ENCODE data around the gene PDGFD.

PDGFD gene

DNA sequence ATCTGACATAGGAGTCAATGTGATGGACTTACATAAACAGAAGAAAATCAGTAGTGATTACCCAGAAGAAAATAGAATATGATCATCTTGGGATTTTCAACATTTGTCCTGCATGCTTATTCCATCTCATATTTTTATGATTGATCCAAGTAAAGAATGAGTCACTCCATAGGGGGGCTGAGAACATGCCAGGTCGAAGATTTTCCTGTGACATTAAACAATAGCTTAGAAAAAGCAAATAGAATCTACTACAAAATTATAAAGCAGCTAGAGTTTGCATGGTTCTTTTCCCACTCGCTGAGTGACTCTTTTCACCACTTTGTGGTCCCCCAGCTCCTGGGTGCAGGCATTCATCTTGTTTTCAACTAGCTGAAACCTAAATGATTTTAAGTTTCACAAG lies 71.2 kb downstream of the PDGFD start:
- DNase-seq: no peak

DNA sequence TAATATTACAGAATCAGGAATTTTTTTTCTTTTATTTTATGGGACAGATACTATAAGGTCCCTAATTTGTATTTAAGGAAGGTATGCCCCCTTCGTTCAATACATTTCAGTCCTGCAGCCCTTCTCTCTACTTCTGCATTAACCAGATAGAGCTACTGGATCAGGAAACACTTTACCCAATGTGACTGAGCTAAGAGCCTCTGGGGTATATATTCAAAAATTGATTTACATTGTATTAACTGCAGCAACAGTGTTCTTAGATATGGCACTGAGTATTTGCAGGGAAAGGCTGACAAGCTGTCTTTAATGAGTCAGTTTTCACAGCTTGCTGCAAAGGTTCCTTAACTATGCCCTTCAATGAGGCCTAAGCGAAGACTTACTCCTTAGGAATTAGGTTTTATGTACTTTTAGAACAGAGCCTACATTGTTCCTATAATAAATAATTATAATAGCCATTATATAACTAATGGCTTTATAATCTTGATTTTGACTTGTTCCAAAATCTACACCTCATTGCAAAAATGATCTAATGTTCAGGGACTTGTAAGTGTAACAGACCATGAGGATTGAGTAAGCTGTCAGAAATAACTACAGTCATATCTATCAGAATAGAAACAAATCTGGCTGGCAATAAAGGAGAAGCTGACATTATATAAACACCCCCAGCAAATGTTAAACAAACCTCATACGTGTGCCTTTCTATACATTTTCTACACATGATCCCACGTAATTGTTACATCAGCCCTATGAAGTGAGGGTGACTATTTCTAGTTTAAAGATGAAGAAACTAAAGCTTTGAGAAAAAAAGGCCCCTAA lies 72.5 kb downstream of the PDGFD start:
- DNase-seq: no peak

DNA sequence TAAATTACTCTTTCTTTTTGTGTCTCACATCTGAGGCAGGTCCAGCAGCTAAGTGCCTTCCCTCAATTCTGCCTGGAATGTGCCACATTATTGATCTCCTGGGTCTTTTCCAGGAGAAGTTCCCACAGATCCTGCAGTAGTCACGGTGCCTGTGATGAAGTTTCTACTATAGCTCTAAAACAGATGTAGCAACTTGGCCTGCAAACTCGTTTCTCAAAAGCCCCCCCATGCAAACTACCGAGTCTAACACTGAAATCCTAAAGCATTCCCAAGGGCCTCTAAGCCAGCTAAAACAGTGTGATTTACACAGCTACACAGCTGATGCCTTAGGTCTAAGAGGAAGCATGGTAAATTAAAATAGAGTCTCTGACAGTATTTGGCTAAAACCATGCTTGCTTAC lies 73.2 kb downstream of the PDGFD start:
- no peak for DNase-seq

DNA sequence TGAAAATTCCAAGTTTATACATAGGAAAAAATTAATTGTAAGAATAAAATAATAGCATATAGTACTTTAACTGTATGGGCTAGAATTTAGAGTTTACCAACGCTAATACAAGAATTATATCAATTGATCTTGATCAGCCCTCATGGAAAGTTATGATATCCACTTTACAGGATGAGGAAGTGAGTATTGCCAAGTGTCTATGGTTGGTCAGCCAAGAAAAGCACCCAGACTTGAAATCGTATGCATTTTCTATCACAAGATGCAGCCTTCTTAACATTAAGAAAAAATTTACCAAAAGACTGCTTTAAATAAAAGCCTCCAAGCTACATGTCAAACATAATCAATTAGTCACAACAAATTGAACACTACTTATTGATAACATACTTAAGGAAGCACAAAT lies 74.5 kb downstream of the PDGFD start:
- no peak for DNase-seq

DNA sequence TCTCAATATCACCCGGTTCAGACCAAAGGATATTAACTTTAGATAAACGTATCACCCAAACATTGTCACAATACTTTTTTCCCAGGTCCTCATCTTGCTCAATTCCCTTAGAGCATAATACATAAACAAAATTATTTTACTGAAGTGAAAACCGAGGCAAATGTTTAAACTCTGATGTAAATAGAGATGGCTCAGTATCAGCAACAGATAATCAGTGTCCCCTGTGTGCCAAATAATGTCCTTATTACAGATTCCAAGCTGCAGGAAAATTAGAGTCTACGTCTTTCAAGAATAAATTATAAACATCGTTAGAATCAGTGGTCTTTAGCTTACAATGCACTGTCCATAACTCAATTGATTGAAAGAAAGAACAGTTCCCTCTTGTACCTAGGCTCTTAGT lies 77.3 kb downstream of the PDGFD start:
- DNase-seq: no peak

DNA sequence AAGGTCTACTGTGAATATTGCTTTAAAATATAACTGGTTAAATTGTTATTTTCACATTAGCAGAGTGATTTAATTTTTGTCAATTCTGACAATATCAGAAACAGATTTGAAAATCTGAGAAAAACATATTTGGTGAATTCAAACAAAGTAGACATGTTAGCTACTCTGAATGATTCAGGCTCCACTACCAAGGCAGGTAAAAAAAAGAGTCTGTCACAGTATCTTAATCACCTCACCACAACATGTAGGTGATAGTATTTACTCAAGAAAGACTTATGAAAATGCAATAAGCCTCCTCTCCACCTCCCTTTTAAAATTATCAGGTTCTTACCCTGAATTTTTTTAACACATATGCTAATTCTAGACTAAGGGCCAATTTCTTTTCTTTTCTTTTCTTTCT lies 85.0 kb downstream of the PDGFD start:
- no peak for DNase-seq

DNA sequence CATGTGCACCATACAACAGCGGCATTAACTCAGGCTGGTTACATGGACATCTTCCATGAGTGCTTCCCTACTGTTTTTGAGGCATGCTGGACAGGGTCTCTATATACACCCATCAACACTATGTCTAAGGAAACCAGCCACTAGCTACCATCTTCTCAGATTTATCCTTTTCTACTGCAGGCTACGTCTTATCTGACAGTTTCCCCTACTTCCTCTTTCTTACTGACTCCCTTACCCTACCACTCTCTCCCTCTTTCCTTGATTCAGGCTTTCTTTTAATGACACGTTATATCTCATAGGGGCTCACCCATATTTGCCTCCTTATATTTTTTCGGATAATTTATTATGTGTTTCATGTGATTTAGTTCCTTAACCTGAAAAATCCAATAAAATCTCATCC lies 85.7 kb downstream of the PDGFD start:
- DNase-seq: no peak

DNA sequence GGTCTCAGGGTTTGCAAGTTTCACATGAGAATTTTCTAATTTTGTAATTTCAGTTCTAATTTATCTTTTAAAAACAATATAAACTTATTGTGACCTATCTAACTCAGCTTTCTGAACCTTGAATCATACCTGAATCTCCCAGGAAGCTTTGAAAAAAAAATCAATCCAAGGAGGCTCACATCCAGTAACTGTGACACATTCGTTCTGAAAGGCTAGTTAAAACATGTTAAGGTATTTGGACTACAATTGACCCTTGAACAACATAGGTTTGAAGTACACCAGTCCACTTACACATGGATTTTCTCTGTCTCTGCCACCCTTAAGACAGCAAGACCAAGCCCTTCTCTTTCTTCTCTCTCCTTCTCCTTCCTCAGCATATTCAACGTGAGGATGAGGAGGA lies 87.5 kb downstream of the PDGFD start:
- DNase-seq: no peak

DNA sequence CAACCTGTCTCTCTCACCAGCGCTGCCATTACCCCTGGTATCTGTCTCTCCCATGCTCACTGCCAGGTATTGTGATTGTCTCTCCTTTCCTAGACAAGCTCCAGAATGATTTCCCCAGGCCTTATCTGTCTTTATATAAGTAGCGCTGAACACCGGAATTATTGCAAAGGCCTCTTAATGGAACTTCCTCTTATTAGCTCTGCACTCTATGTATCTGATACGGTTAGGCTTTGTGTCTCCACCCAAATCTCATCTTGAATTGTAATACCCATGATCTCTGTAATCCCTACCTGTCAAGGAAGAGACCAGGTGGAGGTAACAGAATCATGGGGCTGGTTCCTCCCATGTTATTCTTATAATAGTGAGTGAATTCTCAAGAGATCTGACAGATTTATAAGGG lies 88.2 kb downstream of the PDGFD start:
- DNase-seq: no peak

DNA sequence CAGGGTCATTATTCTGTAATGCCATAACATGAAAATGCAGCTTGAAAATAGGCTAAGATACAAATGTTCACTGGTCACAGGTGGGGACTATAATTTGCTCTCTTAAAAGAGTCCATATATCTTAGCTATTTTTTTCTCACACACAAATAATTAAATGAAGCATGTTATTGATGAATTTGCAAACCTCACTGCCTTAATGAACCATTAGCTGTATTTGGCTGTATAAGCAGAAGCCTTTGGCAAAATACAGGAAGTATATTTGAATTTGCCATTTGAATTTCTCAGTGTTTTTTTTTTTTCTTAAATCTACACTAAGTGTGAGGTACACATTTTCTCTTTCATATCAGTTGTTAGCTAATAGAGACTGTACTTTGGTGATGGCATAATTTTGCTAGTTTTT lies 88.9 kb downstream of the PDGFD start:
- no peak for DNase-seq

DNA sequence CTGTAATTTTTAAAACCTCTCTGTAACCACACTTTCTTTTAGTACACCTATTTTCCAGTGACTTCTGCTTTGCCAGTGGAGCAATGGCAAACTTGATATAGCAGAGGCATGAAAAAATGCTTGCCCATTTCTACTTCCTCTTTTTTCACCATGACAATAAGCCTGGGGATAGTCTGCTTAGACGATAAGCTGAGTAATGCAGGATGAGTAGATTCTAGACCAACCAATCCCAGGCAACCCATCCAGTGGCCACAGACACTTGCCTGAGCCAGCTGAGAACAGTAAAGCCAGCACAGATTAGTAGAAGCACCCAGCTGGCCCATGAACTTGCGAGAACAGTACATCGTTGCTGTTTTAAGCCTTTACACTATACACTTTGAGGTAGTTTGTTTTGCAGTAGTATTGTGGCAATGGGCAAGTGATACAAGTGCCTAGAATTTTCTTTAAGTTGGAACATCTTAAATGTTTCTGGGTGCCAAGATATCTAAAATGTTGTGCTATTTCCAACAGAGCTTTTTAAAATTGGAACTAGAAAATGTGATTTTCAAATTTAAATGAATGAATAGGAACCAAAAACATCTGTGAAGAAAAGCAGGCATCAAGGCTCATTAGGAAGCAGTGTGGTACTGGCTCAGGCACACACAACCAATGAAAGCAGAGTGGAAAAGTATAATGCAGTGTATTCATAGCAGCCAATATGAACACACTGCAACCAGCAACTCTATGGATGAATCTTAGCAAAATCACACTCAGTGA lies 89.8 kb downstream of the PDGFD start:
- no peak for DNase-seq

DNA sequence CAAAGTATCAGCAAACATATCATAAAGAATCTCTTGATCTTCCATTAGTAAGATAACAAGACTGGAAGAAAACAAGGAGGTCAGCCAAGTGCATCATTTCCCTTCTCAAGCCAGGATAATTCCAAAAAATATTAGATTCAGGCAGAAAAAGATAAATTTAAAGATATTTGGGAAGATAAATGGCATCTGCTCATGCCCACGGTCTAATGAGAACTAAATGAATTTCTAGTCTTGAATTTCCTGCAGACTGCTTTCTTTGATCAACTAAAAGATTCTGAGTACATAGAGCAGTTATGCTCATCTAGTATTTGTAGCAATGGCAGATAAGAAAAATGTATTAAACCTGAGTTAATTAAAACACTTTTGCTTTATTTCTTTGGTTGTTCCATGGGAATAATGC lies 96.4 kb downstream of the PDGFD start:
- no peak for DNase-seq

DNA sequence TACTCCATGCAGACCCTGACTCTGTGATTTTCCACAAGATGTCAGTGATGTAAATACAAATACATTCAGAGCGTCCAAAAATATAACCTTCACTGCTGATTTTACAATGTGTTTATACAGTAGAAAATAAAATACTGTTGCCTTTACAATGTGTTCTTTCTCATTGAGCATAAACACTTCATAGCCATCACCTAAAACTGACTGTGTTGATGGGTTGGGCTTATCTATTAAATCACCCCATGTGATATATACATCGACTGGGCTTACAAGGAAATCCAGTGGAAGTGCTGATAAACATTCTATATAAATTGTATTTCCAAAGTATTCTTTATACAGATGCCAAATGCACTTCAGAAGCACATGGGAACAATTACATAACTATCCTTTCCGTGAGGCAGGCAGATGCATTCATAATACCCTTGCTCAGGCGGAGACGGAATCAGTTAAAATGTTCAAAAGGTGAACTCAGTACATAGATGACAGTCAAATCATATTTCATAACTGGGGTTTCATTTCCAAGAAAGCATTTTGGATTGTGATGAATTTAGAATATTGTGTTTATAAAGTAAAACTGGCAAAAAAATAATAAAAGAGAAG lies 99.8 kb downstream of the PDGFD start:
- DNase-seq: no peak

DNA sequence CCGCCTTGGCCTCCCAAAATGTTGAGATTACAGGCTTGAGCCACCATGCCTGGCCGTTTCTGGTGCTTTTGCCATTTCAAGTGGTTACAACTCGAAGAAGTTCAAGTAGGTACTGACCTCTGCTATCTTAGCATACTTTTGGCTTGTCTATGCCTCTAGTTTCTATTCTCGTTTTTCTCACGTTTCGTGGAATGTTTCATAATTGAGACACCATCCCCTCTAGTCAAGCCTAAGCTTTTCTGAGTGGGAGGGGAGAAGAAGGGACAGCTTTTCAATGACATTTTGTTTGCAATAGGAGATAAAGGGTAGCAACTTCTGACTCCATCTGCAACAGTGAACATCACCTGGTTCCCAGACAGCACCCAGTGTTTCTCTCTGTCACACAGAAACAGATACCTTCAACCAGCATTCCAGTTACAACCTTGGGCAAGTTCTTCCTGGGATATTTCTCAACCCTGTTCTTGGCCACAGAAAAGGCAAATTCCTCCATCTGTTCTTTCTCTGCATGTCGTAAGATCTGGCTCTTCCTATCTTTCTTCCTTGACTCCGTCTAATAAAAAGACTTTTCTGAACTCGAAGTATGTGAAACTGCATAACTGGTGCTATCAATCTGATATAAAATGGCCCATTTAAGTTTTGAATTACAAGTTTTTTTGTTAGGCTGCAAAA lies 102.0 kb downstream of the PDGFD start:
- no peak for DNase-seq

DNA sequence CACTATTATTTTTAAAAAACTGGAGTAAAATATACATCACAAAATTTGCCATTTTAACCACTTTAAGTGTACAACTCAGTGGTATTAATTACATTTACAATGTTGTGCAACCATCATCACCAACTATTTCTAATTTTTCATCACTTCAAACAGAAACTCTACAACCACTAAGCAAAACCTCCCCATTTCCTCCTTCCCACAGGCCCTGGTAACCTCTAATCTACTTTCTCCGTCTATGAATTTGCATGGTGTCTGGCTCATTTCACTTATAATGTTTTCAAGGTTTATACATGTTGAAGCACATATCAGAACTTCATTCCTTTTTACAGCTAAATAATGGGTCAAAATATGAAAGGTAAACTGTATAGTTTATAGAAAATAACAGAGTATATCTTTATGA lies 103.1 kb downstream of the PDGFD start:
- no peak for DNase-seq

DNA sequence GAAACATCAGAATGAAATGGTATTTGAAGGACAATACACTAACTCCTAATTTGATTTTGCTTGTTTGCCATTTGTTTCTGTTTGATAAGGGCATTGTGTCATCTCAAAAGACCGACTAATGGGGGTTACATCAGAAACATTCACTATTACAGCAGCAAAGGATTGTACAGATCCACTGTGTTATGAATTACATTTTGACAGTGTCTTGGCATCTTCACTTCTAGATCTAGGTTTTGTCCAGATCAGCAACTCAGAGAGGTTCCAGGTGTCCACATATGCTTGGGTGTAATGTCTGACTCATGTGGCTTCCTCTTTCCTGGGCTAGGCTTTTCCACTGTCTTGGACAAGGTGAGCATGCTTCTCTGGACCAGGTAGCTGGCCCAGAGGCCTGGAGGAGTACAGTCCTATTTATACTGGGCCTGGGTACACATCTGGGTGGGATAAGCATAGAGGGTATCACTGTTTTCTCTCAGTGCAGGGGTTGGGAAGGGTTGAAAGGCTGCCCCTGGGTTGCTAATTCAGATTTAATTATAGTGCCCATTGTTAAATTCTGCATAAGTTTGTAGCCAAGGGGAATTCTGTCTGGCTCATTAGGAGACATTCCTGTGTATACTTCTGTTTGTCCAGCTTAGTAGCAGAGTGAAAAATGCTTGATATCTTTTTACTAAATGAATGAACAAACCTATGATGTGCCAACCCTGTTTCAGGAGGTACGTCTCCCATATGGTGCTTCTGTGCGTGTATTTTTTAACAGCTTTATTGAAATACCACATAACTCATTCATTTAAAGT lies 103.7 kb downstream of the PDGFD start:
- DNase-seq: no peak

DNA sequence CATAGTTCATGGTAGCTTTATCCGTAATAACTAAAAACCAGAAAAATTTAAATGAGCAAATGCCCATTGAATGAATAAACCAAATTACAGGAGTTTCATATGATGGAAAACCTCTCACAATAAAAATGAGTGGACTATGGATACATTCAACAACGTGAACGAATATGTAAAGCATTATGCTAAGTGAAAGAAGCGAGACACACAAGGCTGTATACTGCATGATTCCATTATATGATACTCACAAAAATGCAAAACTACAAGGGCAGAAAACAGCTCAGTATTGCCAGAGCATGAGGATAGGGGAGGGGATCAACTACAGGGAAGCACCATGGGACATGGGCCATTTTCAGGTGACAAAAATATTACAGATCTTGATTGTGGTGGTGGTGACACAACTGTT lies 105.3 kb downstream of the PDGFD start:
- no peak for DNase-seq

DNA sequence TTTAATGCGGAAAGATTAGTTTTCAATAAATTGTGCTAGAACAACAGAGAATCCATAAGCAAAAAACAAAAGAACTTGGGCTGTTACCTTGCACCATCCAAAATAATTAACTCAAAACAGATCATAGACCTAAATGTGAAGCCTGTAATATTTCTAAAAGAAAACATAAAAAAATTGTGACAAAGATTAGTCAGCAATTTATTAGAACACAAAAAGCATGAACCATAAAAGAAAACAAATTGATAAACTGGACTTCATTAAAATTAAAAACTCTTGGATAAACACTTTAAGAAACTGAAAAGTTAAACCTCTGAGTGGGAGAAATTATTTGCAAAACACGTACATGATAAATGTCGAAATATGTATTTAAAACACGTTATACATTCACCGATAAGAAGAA lies 106.0 kb downstream of the PDGFD start:
- no peak for DNase-seq

DNA sequence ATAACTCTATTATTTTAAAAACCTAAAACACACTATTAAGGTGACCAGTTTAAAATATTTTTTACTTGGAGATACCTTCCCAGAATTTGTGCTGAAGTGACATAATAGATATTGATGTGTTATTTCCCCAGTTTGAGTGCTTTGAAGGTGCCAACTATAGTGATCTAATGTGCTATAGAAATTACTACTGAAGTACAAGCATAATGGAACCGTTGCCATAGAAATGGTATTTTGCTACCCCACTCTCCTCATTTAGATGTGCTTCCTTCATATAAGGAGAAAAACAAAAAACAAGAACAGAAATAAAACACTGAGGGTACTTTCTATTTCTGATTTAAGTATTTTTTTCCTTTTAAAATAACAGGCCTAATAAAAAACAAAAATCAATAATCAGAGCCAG lies 108.4 kb downstream of the PDGFD start:
- DNase-seq: no peak

DNA sequence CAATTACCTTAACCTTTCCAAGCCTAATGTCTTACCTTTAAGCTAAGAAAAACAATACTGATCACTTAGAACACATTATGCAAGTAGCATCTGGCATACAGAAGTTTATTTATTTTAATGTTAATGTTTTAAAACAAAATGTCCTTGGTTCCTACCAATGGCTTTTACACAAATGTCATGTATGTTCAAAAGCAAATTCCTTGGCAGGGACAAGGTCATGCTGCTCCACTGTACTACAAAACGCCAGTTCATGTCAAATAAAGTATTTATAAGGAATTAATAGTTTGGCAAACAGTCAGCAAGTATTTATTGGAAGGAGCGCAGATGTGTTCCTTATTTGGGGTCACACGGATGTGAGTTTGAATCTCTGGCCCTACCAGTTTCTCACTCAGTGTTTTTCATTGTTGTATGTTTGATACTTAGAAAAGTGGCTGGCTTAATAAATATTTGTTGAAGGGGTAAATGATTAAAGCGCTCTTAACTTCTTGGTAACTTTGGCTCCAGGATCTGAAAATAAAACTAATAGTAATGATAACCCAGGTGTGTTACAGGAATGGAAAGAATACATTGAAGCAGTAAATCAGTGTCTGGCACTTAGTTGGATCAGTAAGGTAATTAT lies 108.9 kb downstream of the PDGFD start:
- DNase-seq: no peak

DNA sequence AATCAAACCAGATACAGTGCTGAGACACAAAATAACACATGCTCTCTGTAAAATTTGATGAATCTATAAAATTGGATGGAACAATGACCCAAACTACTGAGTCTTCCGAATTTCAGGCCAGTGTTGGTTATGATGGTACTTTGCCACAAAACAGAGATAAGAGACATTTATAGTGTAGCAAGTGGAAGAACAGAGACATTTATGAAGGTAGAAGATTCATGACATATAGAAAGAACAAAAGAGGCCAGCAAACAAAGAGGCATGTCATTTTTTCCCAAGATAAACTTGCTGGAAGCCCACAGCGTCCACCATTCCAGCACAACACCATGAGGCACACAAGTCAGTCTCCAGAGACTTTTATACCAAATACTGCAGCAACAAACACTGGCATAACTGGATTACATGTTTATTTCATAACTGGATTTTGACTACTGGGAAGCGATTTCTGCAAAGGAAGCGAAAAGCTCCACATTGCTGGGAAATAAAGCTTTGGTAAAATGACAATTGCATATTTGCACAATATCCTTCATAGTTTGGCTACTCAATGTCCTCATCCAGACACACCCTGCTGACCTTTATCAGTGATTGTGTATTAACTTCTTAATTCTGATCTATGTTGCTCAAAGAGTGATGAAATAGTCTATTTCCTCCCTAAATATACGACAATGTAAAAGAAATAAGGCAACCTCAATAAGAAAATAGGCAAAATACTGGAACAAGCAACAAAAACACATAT lies 110.0 kb downstream of the PDGFD start:
- no peak for DNase-seq

DNA sequence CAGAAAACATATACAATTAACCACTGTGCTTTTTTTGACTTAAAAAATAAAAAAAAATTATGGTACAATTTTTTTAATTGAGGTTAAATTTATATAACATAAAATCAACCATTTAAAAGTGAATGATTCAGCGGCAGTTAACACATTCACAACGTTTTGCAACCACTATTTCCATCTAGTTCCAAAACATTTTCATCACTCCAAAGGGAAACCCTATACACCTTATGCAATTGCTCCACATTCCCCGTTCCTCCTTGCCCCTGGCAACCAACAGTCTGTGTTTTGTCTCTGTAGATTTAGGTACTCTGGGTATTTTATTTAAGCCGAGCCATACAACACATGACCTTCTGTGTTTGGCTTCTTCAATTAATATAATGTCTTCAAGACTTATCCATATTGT lies 112.2 kb downstream of the PDGFD start:
- no peak for DNase-seq

All from stimulated activated CD4-positive, alpha-beta T cell treated with anti-CD3 and anti-CD28 coated beads, Interleukin-1b, Interleukin-23, amount 100 ng/mL, for 48 hours (primary cell).